ENCODE measurements around the gene BNC2. TPM values are rescaled to one million over a fixed set of nuclear protein-coding genes. Genes with fewer than 3 reads are reported as not detected.

Gene BNC2
- total RNA-seq, 2 experiments from 2014 or later: not detected

DNA sequence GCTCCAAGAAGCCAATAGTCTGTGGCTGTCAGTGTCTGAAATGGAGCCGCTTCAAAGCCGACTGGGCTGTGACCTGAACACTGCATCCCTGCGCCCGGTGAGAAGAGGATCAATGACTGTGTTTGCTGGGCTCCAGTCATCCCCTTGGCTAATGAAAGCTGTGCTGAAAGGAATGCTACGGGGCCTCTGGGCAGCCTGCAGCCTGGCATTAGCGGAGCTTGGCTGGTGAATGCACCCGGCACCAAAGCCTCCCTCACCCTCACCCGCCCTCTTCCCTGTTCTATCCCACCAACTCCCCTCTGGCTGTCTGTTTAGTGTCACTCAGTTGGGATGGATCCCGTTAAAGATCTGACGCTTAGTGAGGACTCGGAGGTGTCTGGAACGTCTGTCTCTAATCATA, 355.3 kb downstream of the BNC2 start:
- CTCF ChIA-PET: no interaction called here
- POLR2A ChIA-PET: no interaction called here
- Mint-ChIP-seq H3K9me3 (no peaks in the 10 kb centered on the region), H3K4me1 (ENCODE audit: low read depth) (no peaks in the 10 kb centered on the region), H3K36me3 (ENCODE audit: low read depth) (no peaks in the 10 kb centered on the region), H3K27ac (no peak overlapping the region), H3K4me3 (no peak overlapping the region), H3K27me3 (no peaks in the 10 kb centered on the region)
- intact Hi-C loops (cut with DNase I, micrococcal nuclease): no loop called here
- no peaks in the 10 kb centered on the region for H3K4me1 ChIP-seq (ENCODE audit: insufficient read depth, low read length)
- H3K4me3 ChIP-seq (ENCODE audit: low read length): no peak overlapping the region
- no peak overlapping the region for H3K27ac ChIP-seq (ENCODE audit: low read depth in 1 of 2, low read length in 2 of 2)
- peaks cover 0 to 18% of the 10 kb centered on the region in 2 experiments for H3K9me3 ChIP-seq (ENCODE audit: control insufficient read depth in 1 of 2, insufficient read depth in 1 of 2, low read length in 2 of 2)
- DNase-seq (no peak), ATAC-seq (ENCODE audit: poor library complexity) (no peak)
- TF ChIP-seq CTCF (IDR thresholded peaks at IDR 0.05): no peak
- H3K36me3 ChIP-seq (ENCODE audit: insufficient read depth, low read length): no peaks in the 10 kb centered on the region
- no peaks in the 10 kb centered on the region for H3K27me3 ChIP-seq (ENCODE audit: control insufficient read depth in 1 of 2, insufficient read depth in 2 of 2, low read length in 2 of 2)

DNA sequence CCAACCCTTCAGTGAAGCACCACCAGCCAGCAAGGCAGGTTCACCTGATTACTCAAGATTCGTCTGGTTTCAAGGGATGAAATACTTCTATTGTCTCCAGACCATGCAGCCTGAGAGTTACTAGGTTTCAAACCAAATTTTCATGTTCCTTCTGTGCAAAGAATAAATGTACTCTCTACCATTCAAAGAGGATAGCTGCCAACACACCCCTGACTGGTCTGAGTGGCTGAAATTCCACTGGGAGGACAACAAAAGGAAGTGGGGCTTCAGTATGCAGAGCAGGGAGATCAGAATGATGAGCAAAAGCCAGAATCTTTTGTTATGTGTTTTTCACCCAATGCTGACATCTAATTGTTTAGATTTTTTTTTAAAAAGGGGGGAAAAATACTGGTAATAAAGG, 356.3 kb downstream of the BNC2 start:
- Mint-ChIP-seq H3K9me3 (no peaks in the 10 kb centered on the region), H3K27ac (no peak overlapping the region), H3K4me3 (no peak overlapping the region), H3K4me1 (ENCODE audit: low read depth) (no peaks in the 10 kb centered on the region), H3K36me3 (ENCODE audit: low read depth) (no peaks in the 10 kb centered on the region), H3K27me3 (no peaks in the 10 kb centered on the region)
- Histone ChIP-seq H3K36me3 (ENCODE audit: insufficient read depth, low read length) (no peaks in the 10 kb centered on the region), H3K4me3 (ENCODE audit: low read length) (no peak overlapping the region), H3K27me3 (ENCODE audit: control insufficient read depth in 1 of 2, insufficient read depth in 2 of 2, low read length in 2 of 2) (no peaks in the 10 kb centered on the region), H3K27ac (ENCODE audit: low read depth in 1 of 2, low read length in 2 of 2) (no peak overlapping the region), H3K4me1 (ENCODE audit: insufficient read depth, low read length) (no peaks in the 10 kb centered on the region), H3K9me3 (ENCODE audit: control insufficient read depth in 1 of 2, insufficient read depth in 1 of 2, low read length in 2 of 2) (peaks cover 0 to 18% of the 10 kb centered on the region in 2 experiments)
- intact Hi-C loops (cut with DNase I, micrococcal nuclease): no loop called here
- DNase-seq (no peak), ATAC-seq (ENCODE audit: poor library complexity) (no peak)
- TF ChIP-seq CTCF (IDR thresholded peaks at IDR 0.05): no peak
- POLR2A ChIA-PET: no interaction called here
- CTCF ChIA-PET: no interaction called here

DNA sequence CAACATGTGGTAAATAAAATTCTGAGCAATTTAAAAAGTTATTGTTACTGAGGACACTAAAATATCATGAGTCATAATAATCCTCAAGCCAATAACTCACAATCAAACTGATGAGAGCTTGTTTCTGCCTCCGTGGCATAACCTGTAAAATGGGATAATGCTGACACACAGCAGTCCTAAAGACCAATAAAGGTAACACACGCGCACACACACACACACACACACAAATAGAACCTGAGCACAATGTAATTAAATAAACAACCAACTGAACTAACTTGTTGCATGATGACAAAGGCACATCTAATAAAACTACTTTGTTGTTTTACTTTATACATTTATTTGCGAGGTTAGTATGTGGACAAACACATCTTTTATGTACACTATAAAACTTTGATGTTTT, 358.2 kb downstream of the BNC2 start:
- H3K4me3 Mint-ChIP-seq: no peak overlapping the region

More for the DNA sequence above, 358.2 kb downstream of the BNC2 start:
- H3K4me3 ChIP-seq (ENCODE audit: low read length): no peak overlapping the region
- H3K27ac ChIP-seq (ENCODE audit: low read depth in 1 of 2, low read length in 2 of 2): no peak overlapping the region
- H3K36me3 Mint-ChIP-seq (ENCODE audit: low read depth): no peaks in the 10 kb centered on the region
- no peaks in the 10 kb centered on the region for H3K4me1 Mint-ChIP-seq (ENCODE audit: low read depth)
- CTCF ChIA-PET: no interaction called here
- no peak overlapping the region for H3K27ac Mint-ChIP-seq
- no peaks in the 10 kb centered on the region for H3K27me3 ChIP-seq (ENCODE audit: control insufficient read depth in 1 of 2, insufficient read depth in 2 of 2, low read length in 2 of 2)
- TF ChIP-seq CTCF (IDR thresholded peaks at IDR 0.05): no peak
- DNase-seq (no peak), ATAC-seq (ENCODE audit: poor library complexity) (no peak)
- POLR2A ChIA-PET: no interaction called here
- H3K27me3 Mint-ChIP-seq: no peaks in the 10 kb centered on the region
- H3K4me1 ChIP-seq (ENCODE audit: insufficient read depth, low read length): no peaks in the 10 kb centered on the region
- intact Hi-C loops (cut with DNase I, micrococcal nuclease): no loop called here
- H3K9me3 ChIP-seq (ENCODE audit: control insufficient read depth in 1 of 2, insufficient read depth in 1 of 2, low read length in 2 of 2): peaks cover 0 to 18% of the 10 kb centered on the region in 2 experiments
- H3K9me3 Mint-ChIP-seq: no peaks in the 10 kb centered on the region
- no peaks in the 10 kb centered on the region for H3K36me3 ChIP-seq (ENCODE audit: insufficient read depth, low read length)
